ENCODE data around the gene SLC44A1.

SLC44A1 gene

GRCh38 chr9:105244003-105244733 is at the start of gene SLC44A1:
Gene SLC44A1 (plus strand): TSS chr9:105244651. CDS start chr9:105244869, 218 bp downstream.
- peak; percentile 97 for DNase-seq

GRCh38 chr9:105195259-105195658 is 49.2 kb upstream of the SLC44A1 start:
- no peak for DNase-seq

- DNase-seq = no peak
These were observed 46.4 kb upstream of the SLC44A1 start for GRCh38 chr9:105198023-105198422.

GRCh38 chr9:105198865-105199264 is 45.6 kb upstream of the SLC44A1 start:
- DNase-seq = no peak

DNA sequence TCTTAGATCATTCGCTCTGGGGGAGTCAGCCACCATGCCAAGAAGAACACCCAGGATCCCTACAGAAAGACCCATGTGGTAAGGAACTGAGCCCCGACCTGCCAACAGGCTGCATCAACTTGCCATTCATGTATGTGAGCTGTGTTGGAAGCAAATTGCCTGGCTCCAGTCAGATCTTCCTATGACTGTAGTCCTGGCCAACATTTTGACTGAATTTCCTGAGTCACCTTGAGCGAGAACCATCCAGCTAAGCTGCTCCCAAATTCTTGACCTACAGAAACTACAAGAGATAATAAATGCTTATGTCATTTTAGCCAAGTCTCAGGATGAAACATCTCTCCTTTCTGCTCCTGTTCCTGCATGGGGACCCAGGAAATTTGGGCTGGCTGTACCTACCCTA is 40.0 kb upstream of the SLC44A1 start:
- DNase-seq = no peak

- DNase-seq = peak; percentile 64
These were observed 38.5 kb upstream of the SLC44A1 start for GRCh38 chr9:105205787-105206495.

- no peak for DNase-seq
These were observed 38.0 kb upstream of the SLC44A1 start for GRCh38 chr9:105206496-105206820.

- no peak for DNase-seq
These were observed 37.4 kb upstream of the SLC44A1 start for GRCh38 chr9:105206821-105207699.

DNA sequence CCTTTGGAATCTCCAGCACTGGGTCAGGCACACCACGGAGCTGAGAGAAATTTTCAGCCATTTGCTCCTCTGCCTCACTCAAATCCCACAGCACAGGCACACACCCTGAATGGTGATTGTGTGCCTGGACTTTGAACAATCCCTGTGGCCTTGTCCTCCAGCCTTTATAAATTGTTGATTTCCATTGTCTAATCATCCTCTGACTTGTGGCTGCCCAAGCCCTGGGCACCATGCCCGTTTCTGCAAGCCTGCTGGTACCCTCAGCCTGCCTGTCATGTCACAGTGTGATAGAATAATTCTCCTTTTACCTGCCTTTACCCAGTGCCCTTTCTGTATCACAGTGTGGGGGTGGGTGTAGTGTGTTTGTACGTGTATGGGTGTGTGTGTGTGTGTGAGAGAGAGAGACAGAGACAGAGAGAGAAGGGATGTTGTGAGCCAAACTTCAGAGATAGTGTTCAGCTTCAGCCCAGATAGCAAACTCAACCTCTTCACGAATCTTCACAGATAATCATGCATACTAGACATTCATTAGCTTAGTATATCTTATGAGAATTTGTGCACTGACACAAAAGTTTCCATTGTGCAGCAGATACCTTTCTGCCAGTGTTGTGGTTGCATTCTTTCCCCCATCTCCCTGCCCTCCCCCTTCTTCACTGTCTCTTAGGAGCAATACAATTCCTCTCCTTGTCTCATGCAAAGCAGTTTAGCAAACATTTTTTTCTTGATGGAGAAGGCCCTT is 27.8 kb upstream of the SLC44A1 start:
- no peak for DNase-seq

GRCh38 chr9:105218673-105219072 is 25.8 kb upstream of the SLC44A1 start:
- no peak for DNase-seq

- no peak for DNase-seq
These were observed 25.1 kb upstream of the SLC44A1 start for GRCh38 chr9:105219291-105219805.

DNA sequence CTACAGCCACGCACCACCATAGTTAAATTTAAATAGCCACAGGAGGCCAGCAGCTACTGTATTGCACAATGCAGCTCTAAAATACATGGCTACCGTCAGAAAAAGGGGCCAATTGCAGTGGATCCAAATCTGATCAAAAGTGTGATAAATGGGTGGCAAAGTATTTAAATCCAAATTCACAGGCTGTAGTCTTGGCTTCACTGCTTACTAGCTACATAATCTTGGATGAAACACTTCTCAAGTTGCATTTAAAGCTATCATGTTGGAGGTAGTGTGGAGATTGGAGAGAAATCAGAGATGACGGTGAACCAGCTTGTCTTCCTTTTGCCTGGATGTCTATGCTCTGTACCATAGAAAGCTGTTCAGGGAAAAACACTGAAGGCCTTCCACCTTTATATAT is 24.0 kb upstream of the SLC44A1 start:
- DNase-seq = no peak

GRCh38 chr9:105223544-105224140 is 20.8 kb upstream of the SLC44A1 start:
- no peak for DNase-seq

- no peak for DNase-seq
These were observed 18.4 kb upstream of the SLC44A1 start for GRCh38 chr9:105226055-105226454.

DNA sequence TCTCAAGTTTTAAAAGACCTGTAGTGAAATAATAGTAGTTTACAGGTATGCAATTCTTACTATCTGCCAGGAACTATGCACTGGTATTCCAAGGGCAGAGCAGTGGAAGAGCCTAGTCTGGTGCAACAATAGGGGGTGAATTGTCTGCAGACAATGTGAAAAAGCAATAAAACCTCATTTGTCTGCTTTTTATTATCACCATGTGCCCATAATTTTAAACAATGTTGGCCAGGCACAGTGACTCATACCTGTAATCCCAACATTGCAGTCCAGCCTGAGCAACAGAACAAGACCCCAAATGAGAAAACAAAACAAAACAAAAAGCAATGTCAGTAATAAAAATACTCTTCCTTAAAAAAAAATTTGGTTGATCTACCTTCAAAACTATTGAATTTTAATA is 12.2 kb upstream of the SLC44A1 start:
- DNase-seq = no peak

DNA sequence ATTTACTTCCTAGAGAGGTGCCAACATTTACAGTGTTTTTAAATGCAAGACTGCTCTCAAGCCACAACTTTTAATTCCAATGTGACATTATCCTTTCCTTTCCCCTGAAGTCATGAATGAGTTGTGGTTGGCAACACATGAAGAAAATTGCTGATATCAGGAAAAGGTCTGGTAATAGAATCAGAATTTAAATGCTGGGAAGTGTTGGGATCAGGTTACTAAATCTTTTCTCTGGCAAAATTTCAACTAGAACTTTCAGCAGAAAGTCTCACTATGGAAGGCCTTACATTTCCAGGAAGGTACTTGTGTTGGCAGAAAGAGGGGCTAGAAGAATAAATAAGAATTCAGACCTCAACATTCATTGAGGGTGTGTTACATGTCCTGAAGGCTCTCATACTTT is 10.6 kb upstream of the SLC44A1 start:
- DNase-seq = no peak

DNA sequence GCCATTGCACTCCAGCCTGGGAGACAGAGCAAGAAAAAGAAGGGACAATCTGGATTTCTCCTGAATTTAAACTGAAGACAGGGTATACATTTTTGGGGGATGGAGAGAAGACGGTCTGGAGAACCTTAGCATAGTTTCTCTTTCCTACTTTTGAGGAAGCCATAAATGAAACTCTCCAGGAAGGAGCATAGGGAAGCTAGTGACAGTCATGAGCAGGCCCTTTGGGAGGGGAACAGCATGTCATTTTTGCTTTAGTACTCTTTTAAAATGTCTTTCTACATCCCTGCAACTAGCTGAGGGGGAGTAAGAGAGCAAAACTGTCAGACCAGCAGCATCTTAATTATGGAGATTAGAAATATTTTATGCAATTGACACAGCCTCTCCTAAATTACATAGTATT is 8.2 kb upstream of the SLC44A1 start:
- no peak for DNase-seq

DNA sequence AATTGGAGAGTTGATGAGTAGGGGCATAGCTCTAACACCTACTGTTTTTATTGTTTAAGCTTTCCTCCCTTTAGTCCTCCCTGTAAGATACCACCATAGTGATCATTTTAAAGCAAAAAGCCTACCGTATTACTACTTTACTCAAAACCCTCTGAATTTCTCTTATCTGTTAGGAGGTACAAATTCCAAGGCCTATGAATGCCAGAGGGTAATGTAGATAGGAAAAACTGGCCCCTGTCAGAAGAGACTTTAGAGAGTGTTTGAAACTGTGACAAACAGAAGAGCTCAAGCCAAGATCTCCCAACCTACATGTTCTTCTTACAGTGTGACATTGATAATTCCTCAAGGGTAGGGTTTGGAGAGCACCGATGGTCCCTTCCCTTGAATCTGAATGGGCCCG is 7.2 kb upstream of the SLC44A1 start:
- no peak for DNase-seq

GRCh38 chr9:105238302-105238701 is 6.1 kb upstream of the SLC44A1 start:
- no peak for DNase-seq

GRCh38 chr9:105241356-105242043 is 3.0 kb upstream of the SLC44A1 start:
- DNase-seq = no peak

GRCh38 chr9:105242062-105242461 is 2.4 kb upstream of the SLC44A1 start:
- no peak for DNase-seq

GRCh38 chr9:105242557-105242956 is 1.9 kb upstream of the SLC44A1 start:
- no peak for DNase-seq

All from femur (tissue), 1 donor.